HG02678 (cell line): ENCODE results near the gene ISCA2.

Source experiments
- ATAC-seq: cut with Tn5 transposase; IDR thresholded peaks from one replicate; pipeline ENCODE4 v1.9.1; 2021; ENCODE audit warnings: mild to moderate bottlenecking, moderate library complexity; ENCODE audit not compliant: unreplicated experiment

The ISCA2 gene

DNA sequence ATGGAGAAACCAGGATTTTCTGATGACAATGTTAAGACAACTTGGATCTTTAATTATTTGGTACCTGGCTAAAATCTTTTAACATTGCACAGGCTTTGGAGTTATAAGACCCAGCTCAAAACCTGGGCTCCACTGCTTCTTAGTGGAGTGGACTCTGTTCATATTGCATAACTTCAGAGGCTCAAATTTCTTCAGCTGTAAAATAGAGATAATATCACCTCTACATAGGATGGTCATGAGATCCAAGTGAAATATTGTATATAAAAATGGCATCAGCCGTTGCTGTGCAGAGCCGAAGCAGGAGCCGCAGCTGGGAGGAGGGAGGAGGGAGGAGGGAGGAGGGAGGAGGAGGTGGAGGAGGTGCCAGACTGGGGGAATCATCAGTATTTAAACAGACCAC lies 11.0 kb upstream of the ISCA2 start:
- ATAC-seq: no peak

DNA sequence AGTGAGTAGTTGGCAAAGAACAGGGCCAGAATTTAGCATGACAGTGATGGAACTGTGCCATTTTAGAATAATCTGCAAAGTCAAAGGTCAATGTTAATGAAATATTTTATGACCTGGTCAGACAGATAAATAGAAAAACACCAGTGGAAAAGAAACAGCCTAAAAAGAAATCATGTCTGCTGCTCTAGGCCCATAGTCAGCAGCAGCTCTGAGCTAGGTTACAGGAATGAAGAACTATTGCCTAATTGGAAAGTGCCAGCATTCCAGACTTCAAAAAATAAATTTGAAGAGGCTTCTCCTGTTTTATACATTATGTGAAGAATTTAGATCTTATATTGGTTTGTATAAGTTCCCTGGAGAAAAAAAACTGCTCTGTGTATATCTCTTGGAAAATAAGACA lies 10.2 kb upstream of the ISCA2 start:
- ATAC-seq: no peak

- no peak for ATAC-seq
Measured at GRCh38 chr14:74486164-74486563, 7.4 kb upstream of the ISCA2 start.

DNA sequence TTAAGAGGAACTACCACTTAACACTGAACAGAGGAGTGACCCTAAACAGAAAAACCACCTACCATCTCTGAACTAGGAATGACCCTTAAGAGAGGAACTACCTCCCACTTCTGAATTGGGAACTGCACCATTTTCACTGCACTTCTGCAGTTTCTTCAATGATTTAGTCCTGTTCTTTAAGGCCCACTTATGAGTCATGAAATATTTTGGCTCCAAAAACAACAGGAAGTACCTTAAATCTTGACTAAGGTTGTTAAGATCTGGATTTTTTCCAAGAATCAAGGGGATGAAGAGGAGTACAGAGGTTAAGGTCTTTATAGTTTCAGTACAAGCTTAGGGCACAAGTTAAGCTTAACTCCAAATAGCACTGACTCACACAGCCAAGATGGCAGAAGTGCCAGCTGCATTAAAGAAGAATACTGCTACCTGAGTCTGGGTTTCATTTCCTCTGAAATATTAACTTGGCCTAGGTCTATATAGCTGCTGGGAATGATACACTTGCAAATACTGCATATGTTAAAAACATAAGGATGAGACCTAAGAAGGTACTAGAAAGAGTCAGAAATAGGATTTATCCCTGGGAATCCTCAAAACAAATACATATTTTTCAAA lies 4.7 kb upstream of the ISCA2 start:
- ATAC-seq: no peak

DNA sequence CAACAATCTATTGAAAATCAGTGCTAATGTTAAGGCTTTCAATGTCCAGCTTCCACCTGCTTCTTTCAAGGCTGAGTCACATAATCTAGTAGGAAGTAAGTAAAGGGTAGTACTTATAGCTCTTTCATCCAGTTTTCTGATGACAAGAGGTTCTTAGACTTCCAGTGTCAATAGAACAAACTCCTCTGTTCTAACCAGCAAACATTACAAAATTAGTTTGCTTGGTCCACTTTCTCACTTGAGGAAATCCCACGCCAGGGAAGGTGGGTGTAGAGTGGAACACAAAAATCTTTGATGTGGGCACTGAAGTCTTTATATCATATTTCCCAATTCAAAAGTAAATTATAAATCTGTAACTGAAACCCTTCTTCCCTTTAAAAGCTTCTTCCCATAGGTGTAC lies 3.1 kb upstream of the ISCA2 start:
- ATAC-seq: no peak

GRCh38 chr14:74491956-74492775 lies 1.4 kb upstream of the ISCA2 start:
- no peak for ATAC-seq

DNA sequence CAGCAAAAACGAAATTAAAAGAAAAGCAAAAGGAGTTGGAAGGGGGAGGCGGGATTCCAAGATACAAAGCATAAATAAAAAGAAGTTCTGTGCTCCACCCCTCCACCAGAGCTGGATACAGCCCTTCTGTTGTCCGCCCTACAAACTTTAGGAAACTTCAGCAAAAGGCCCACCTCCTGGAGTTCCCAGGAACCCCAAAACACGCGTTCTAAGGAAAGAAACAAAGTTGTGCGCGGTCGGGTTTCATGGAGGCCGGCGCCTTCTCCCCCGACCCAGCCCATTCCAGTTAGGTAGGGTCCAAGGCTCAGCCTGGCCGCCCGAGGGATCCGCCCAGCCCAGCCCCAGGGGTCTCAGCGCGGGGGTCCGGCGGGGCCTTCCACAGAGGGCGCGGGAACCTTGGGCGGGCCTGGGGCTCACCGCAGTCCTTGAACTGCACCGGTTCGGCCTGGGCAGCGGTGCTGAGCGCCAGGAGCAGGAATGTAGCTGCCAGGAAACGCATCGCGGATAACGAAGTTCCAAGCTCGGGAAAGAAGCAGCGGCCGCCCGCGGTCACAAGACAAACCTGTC lies 706 bp upstream of the ISCA2 start, which contains the start of gene NPC2:
Gene NPC2, minus strand, starts transcription at position 530 of the 567 bp plus-strand sequence. Its CDS starts 31 bp downstream, at position 499.
- ATAC-seq: peak; percentile 5

DNA sequence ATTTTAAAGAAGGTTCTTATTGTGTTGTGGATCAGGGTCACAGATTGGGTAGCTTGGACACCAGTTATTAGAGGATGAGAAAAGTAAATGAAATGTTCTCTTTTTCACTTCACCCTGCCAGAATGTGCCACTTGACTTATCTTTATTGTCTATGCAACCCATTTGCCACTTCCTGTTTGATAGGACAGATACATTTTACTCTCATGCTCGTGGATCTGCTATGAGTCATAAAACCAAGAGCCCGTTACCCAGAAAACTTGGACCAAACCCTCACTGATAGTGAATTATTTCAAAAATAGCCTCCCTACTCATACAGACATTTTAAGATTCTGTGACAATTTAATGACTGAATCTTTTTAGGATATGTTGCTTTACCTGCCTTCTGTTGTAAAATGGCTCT lies 1.8 kb downstream of the ISCA2 start:
- no peak for ATAC-seq

GRCh38 chr14:74500417-74501134 lies 7.0 kb downstream of the ISCA2 start:
- ATAC-seq: no peak

DNA sequence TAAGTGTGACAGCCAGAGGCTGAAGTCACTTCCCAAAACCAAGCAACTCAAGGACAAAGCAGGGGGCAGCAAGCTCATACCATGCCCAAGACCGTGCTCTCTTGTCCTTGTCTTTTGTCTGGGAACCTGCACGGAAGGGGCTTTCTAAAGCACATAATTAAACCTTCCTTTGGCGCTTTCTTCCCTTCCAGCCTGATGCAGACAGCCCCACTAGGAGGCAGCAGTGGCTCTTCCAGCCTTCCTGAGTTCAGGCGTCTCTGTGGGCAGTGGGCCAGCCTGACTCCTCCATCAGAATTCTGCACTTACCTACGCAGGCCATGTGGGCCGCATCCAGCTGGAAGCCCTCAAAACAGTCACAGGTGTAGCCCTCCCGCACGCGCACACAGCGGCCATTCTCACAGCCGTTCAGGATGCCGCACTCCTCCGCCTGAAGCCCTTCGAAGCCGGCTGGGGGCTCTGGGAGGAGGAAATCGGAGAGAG lies 7.6 kb downstream of the ISCA2 start:
- ATAC-seq: no peak

GRCh38 chr14:74501691-74502090 lies 8.1 kb downstream of the ISCA2 start:
- no peak for ATAC-seq

GRCh38 chr14:74502236-74503019 lies 8.9 kb downstream of the ISCA2 start:
- no peak for ATAC-seq

DNA sequence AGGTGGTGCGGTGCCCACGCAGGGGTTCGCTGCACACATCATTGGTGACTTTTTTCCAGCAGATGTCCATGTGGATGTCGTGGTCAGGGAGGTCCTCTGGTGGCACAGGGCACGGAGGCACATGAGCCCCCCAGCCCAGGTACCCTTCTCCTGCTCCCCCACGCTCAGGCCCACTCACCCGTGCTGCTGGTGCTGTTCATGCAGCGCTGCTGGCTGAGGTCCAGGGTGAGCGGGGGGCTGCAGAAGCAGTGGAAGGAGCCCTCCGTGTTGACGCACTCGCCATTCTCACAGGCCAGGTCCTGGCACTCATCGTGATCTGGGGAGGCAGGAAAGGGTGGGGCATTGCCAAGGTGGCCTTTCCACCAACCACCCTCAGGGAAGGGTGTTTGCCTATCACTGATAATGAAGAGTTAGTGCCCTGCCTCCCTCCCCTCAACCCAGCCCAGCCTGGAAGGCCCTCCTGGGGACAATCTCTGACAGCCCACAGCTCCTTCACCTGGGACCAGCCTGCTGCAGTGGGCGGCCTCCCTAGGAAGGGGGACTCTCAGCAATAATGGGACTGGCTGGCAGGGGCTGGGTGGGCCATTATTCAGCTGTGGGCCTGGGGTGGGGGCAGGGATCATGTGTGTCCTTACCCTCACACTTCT lies 9.8 kb downstream of the ISCA2 start:
- no peak for ATAC-seq

GRCh38 chr14:74503938-74504335 lies 10.4 kb downstream of the ISCA2 start:
- no peak for ATAC-seq

GRCh38 chr14:74504412-74504811 lies 10.8 kb downstream of the ISCA2 start:
- no peak for ATAC-seq

DNA sequence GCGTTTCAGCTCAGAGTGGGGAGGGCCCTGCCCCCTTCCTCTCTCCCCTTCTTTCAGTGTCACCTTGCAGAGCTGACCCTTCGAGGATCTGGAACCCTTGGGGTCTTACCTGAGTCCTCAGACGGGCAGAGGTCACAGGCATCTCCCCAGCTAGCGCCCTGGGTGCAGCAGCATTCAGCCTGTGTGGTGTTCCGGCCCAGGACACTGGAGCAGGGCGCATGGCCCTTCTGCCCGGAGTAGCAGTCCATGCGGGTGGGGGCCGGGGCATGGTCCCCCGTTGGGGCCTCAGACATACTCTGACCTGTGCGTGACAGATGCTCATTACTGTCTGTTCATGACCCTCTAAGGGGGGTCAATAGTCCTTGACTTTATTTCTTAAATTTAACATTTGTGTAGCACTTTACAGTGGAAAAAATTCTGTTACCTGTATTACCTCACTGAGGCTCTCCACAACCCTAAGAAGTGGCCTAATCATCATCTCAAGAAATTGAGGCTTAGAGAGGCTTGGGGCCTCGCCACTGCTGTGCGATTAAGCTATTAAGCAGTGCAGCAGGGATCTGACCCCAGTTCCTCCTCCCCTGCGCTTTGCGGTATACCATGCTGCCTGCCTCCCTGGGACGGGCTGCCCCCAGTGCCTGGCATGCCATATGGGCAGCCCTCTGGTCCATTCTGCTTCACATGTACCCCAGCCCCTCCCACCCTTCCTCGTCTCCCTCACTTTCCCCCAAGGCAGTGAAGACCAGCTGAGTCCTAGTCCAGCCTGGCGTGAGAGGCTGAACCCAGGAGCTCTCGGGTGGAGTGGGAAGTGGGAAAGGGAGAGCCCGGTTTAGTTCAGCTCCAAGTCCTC lies 11.5 kb downstream of the ISCA2 start:
- no peak for ATAC-seq

- no peak for ATAC-seq
Measured at GRCh38 chr14:74505831-74506230, 12.3 kb downstream of the ISCA2 start.

GRCh38 chr14:74506411-74506851 lies 12.9 kb downstream of the ISCA2 start:
- ATAC-seq: no peak

DNA sequence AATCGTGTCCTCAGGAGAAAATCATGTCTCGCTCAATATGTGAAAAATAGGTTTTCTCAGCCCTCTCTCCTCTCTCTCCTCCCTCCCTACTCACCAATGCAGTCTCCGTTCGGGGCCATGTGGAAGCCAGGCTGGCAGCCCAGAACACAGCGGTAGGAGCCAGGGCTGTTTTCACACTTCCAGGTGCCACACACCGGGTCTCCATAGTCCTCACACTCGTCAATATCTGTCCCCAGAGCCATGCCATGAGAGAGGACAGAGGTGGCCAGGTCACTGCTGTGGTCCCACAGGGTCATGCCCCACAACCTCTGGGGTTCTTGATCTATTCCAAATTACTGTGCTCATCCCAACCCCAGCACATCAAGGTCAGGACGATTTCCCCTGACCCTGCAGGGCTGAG lies 13.5 kb downstream of the ISCA2 start:
- ATAC-seq: no peak
